Neural progenitor cell (in vitro differentiated cells): ENCODE results near the gene CDH13. TPM values are rescaled to one million over a fixed set of nuclear protein-coding genes. Genes with fewer than 3 reads are reported as not detected.

ENCODE experiments used
- DNase-seq: peaks from one replicate; pipeline ENCODE4 v3.0.0-alpha.2; 2016; ENCODE audit warnings: low spot score
- H2AFZ ChIP-seq: fragments of 200-600 bp; sonication (generic); replicated peaks from 2 replicates; pipeline ENCODE4 v1.6.1; 2016; ENCODE audit warnings: antibody characterized with exemption
- H3F3A ChIP-seq: fragments of 200-600 bp; sonication (generic); 2 replicates; pipeline ENCODE4 v1.6.1; 2016; ENCODE audit warnings: antibody characterized with exemption, low read depth
- H3K27ac ChIP-seq: fragments of 200-600 bp; sonication (generic); 2 replicates; pipeline ENCODE4 v1.5.1; 2016; ENCODE audit warnings: mild to moderate bottlenecking
- H3K27me3 ChIP-seq: fragments of 200-600 bp; sonication (generic); 2 replicates; pipeline ENCODE4 v1.6.1; 2016; ENCODE audit warnings: mild to moderate bottlenecking, moderate library complexity
- H3K36me3 ChIP-seq: fragments of 200-600 bp; sonication (generic); 2 replicates; pipeline ENCODE4 v1.5.1; 2016
- H3K4me1 ChIP-seq: fragments of 200-600 bp; sonication (generic); 2 replicates; pipeline ENCODE4 v1.6.1; 2016; ENCODE audit warnings: mixed run types
- H3K4me2 ChIP-seq: fragments of 200-600 bp; sonication (generic); 2 replicates; pipeline ENCODE4 v1.6.1; 2016
- H3K4me3 ChIP-seq: fragments of 200-600 bp; sonication (generic); 2 replicates; pipeline ENCODE4 v1.5.1; 2016
- H3K79me2 ChIP-seq: fragments of 200-600 bp; sonication (generic); 2 replicates; pipeline ENCODE4 v1.6.1; 2016; ENCODE audit warnings: low read depth
- H3K9ac ChIP-seq: fragments of 200-600 bp; sonication (generic); 2 replicates; pipeline ENCODE4 v1.6.1; 2016
- H3K9me3 ChIP-seq: fragments of 200-600 bp; sonication (generic); 2 replicates; pipeline ENCODE4 v1.5.1; 2016; ENCODE audit warnings: low read depth
- H4K20me1 ChIP-seq: fragments of 200-600 bp; sonication (generic); 2 replicates; pipeline ENCODE4 v1.6.1; 2016; ENCODE audit warnings: low read depth
- H3K27ac Mint-ChIP-seq: 3 replicates; pipeline ENCODE4 v1.8.0; 2021; ENCODE audit warnings: mixed read lengths
- H3K27me3 Mint-ChIP-seq: 2 replicates; pipeline ENCODE4 v1.8.0; 2022; ENCODE audit warnings: low read depth, mild to moderate bottlenecking, inconsistent platforms, moderate library complexity, mixed read lengths; ENCODE audit not compliant: insufficient read depth
- H3K36me3 Mint-ChIP-seq: 3 replicates; pipeline ENCODE4 v1.8.0; 2021; ENCODE audit warnings: mixed read lengths
- H3K4me1 Mint-ChIP-seq: 3 replicates; pipeline ENCODE4 v1.8.0; 2021; ENCODE audit warnings: mixed read lengths
- H3K4me3 Mint-ChIP-seq: 3 replicates; pipeline ENCODE4 v1.8.0; 2021; ENCODE audit warnings: mild to moderate bottlenecking, moderate library complexity, mixed read lengths
- H3K9me3 Mint-ChIP-seq: 3 replicates; pipeline ENCODE4 v1.8.0; 2020; ENCODE audit warnings: mixed read lengths
- EZH2 ChIP-seq: fragments of 200-600 bp; sonication (generic); IDR thresholded peaks from 2 replicates; pipeline ENCODE4 v1.6.1; 2017; ENCODE audit warnings: antibody characterized with exemption, mild to moderate bottlenecking, moderate library complexity
- EZH2phosphoT487 ChIP-seq: fragments of 200-600 bp; sonication (generic); IDR thresholded peaks from 2 replicates; pipeline ENCODE4 v1.6.1; 2017; ENCODE audit warnings: antibody characterized with exemption
- total RNA-seq: library from RNA; depleted of rRNA; stranded (reverse); fragments of >200 nt; gene quantifications from 2 replicates; pipeline ENCODE4 v1.2.3, GENCODE V29; 2015; ENCODE audit warnings: low replicate concordance
- TF ChIP-seq, protein P1 (sequence below): fragments of 200-600 bp; sonication (generic); IDR thresholded peaks from 2 replicates; pipeline ENCODE4 v1.5.1; 2017; ENCODE audit warnings: antibody characterized with exemption, mild to moderate bottlenecking

Gene CDH13
- total RNA-seq, 1 donor from 2014 or later, result 3.0 TPM

DNA sequence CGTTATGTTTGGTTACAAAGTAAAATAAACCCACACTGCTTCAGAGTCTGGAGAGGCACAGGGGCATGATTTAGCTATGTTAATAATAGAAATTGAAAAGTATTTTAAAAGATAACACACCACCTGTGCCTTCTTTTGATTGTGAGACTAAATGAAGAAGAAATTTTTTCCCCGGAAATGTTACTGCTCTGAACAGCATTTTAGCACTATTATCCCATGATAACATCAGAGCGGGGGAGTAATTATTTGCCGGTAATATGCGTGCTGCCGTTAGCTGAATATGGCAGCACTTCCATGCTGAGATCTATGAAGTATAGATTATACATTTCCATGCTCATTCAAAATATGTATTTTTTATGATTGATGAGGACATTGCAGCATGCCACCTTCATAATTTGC, 680.8 kb downstream of the CDH13 start:
- H3K4me3 Mint-ChIP-seq, result no peak overlapping the region
- Histone ChIP-seq H3K79me2 (no peaks in the 10 kb centered on the region), H3K27ac (no peak overlapping the region), H3K9ac (no peak overlapping the region), H3F3A (no peaks in the 10 kb centered on the region), H3K4me1 (no peaks in the 10 kb centered on the region), H2AFZ (no peak overlapping the region), H4K20me1 (no peaks in the 10 kb centered on the region), H3K27me3 (no peaks in the 10 kb centered on the region), H3K4me2 (no peak overlapping the region), H3K4me3 (no peak overlapping the region), H3K9me3 (no peaks in the 10 kb centered on the region), H3K36me3 (no peaks in the 10 kb centered on the region)
- H3K27ac Mint-ChIP-seq, result no peak overlapping the region
- peaks cover 4% of the 10 kb centered on the region for H3K27me3 Mint-ChIP-seq
- no peaks in the 10 kb centered on the region for H3K36me3 Mint-ChIP-seq
- no peak for DNase-seq
- no peaks in the 10 kb centered on the region for H3K9me3 Mint-ChIP-seq
- peaks cover 3% of the 10 kb centered on the region for H3K4me1 Mint-ChIP-seq
- TF ChIP-seq, protein P1, sequence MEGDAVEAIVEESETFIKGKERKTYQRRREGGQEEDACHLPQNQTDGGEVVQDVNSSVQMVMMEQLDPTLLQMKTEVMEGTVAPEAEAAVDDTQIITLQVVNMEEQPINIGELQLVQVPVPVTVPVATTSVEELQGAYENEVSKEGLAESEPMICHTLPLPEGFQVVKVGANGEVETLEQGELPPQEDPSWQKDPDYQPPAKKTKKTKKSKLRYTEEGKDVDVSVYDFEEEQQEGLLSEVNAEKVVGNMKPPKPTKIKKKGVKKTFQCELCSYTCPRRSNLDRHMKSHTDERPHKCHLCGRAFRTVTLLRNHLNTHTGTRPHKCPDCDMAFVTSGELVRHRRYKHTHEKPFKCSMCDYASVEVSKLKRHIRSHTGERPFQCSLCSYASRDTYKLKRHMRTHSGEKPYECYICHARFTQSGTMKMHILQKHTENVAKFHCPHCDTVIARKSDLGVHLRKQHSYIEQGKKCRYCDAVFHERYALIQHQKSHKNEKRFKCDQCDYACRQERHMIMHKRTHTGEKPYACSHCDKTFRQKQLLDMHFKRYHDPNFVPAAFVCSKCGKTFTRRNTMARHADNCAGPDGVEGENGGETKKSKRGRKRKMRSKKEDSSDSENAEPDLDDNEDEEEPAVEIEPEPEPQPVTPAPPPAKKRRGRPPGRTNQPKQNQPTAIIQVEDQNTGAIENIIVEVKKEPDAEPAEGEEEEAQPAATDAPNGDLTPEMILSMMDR, result no peak
- no peak for TF ChIP-seq EZH2phosphoT487
- TF ChIP-seq EZH2, result no peak

DNA sequence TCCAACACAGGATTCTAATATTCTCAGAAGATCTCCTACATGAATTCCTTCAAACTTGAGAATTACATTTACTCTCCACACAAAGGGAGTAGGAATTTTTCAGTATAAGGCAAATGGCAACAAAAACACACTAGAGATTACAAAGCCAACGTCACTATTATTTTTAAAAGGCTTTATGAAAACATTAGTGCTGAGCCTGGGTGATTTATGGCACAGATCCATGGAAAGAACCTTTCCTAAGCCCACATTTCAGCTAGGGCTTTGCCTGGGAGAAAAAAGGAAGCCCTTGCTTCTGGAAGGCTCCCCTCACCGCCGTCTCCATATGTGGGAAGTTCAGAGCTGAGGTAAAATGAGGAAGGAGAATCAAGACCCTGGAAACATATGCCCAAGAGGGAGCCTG, 681.6 kb downstream of the CDH13 start:
- Histone ChIP-seq H3K9ac (no peak overlapping the region), H3K79me2 (no peaks in the 10 kb centered on the region), H3K27ac (no peak overlapping the region), H2AFZ (no peak overlapping the region), H3K36me3 (no peaks in the 10 kb centered on the region), H3K4me1 (no peaks in the 10 kb centered on the region), H3K9me3 (no peaks in the 10 kb centered on the region), H3F3A (no peaks in the 10 kb centered on the region), H3K4me3 (no peak overlapping the region), H3K27me3 (no peaks in the 10 kb centered on the region), H4K20me1 (no peaks in the 10 kb centered on the region), H3K4me2 (no peak overlapping the region)
- peaks cover 3% of the 10 kb centered on the region for H3K4me1 Mint-ChIP-seq
- no peak for DNase-seq
- peaks cover 4% of the 10 kb centered on the region for H3K27me3 Mint-ChIP-seq
- H3K4me3 Mint-ChIP-seq, result no peak overlapping the region
- no peak for TF ChIP-seq EZH2phosphoT487
- TF ChIP-seq, protein P1, result no peak
- TF ChIP-seq EZH2, result no peak
- H3K36me3 Mint-ChIP-seq, result no peaks in the 10 kb centered on the region
- no peak overlapping the region for H3K27ac Mint-ChIP-seq
- no peaks in the 10 kb centered on the region for H3K9me3 Mint-ChIP-seq

DNA sequence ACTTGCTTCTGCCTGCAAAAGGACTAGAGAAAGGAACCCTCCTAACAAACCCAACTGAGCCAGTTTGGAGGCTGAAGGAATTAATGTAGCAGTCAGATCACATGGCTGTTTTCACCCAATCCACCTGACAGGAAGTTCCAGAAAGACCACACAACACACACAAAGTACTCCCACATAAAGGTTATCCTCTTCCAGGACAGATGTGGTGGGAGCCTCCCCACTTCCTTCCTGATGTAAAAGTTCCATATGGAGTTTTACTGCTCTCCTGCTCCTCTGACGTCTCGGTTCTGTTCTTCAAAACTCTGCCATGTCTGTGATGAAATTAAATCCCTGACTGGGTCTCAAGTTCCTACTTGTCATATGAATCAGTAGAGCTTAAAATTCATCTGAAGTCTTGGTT, 684.0 kb downstream of the CDH13 start:
- peaks cover 3% of the 10 kb centered on the region for H3K4me1 Mint-ChIP-seq
- no peak for TF ChIP-seq EZH2phosphoT487
- no peak for TF ChIP-seq EZH2
- TF ChIP-seq, protein P1, result no peak
- no peak for DNase-seq
- H3K27ac Mint-ChIP-seq, result no peak overlapping the region
- no peaks in the 10 kb centered on the region for H3K36me3 Mint-ChIP-seq
- H3K4me2 ChIP-seq, result no peak overlapping the region
- H4K20me1 ChIP-seq, result no peaks in the 10 kb centered on the region
- no peaks in the 10 kb centered on the region for H3K27me3 ChIP-seq
- H3K4me3 ChIP-seq, result no peak overlapping the region
- no peaks in the 10 kb centered on the region for H3K79me2 ChIP-seq
- no peaks in the 10 kb centered on the region for H3F3A ChIP-seq
- peak overlapping the region; percentile 17 for H2AFZ ChIP-seq
- H3K4me1 ChIP-seq, result no peaks in the 10 kb centered on the region
- H3K36me3 ChIP-seq, result no peaks in the 10 kb centered on the region
- H3K27ac ChIP-seq, result no peak overlapping the region
- no peak overlapping the region for H3K9ac ChIP-seq
- H3K9me3 ChIP-seq, result no peaks in the 10 kb centered on the region
- peaks cover 4% of the 10 kb centered on the region for H3K27me3 Mint-ChIP-seq
- H3K4me3 Mint-ChIP-seq, result no peak overlapping the region
- no peaks in the 10 kb centered on the region for H3K9me3 Mint-ChIP-seq
